ENCODE measurements around the gene SCN3A.

DNA sequence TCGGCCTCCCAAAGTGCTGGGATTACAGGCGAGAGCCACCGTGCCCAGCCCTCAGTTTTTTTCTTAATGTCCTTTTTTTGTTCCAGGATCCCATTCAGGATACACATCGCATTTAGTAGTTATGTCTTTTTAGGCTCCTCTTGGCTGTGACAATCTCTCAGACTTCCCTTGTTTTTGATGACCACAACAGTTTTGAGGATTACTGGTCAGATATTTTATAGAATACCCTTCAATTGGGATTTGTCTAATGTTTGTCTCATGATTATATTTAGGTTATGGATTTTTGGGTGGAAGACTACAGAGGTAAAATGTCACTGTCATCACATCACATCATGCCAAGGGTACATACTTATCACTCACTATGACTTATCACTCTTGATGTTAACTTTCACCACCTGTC lies 46.7 kb downstream of the SCN3A start:
- TF ChIP-seq, protein P1, sequence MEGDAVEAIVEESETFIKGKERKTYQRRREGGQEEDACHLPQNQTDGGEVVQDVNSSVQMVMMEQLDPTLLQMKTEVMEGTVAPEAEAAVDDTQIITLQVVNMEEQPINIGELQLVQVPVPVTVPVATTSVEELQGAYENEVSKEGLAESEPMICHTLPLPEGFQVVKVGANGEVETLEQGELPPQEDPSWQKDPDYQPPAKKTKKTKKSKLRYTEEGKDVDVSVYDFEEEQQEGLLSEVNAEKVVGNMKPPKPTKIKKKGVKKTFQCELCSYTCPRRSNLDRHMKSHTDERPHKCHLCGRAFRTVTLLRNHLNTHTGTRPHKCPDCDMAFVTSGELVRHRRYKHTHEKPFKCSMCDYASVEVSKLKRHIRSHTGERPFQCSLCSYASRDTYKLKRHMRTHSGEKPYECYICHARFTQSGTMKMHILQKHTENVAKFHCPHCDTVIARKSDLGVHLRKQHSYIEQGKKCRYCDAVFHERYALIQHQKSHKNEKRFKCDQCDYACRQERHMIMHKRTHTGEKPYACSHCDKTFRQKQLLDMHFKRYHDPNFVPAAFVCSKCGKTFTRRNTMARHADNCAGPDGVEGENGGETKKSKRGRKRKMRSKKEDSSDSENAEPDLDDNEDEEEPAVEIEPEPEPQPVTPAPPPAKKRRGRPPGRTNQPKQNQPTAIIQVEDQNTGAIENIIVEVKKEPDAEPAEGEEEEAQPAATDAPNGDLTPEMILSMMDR (IDR thresholded peaks at IDR 0.05; ENCODE audit: extremely low read depth in 1 of 2, insufficient read depth in 1 of 2, low read depth in 1 of 2, low read length in 2 of 2) = no peak
- no peak for TF ChIP-seq POLR2A (IDR thresholded peaks at IDR 0.05; ENCODE audit: low read depth, low read length)
- TF ChIP-seq, protein P2, sequence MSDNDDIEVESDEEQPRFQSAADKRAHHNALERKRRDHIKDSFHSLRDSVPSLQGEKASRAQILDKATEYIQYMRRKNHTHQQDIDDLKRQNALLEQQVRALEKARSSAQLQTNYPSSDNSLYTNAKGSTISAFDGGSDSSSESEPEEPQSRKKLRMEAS (IDR thresholded peaks at IDR 0.05; ENCODE audit: insufficient read depth, insufficient read length) = no peak
